Stimulated activated CD4-positive, alpha-beta T cell treated with anti-CD3 and anti-CD28 coated beads, Interleukin-12 subunit alpha, Interleukin-12 subunit beta, amount 100 ng/mL, for 4 hours (primary cell): ENCODE results near the gene SEMA6B.
A peak's percentile ranks its signal among the peaks of the same experiment; 100 is the strongest.

Source experiments
- DNase-seq: peaks from one replicate; pipeline ENCODE4 v3.0.0-alpha.2; 2020

The SEMA6B gene

GRCh38 chr19:4586691-4587090, 27.2 kb upstream of the SEMA6B start:
- no peak for DNase-seq

DNA sequence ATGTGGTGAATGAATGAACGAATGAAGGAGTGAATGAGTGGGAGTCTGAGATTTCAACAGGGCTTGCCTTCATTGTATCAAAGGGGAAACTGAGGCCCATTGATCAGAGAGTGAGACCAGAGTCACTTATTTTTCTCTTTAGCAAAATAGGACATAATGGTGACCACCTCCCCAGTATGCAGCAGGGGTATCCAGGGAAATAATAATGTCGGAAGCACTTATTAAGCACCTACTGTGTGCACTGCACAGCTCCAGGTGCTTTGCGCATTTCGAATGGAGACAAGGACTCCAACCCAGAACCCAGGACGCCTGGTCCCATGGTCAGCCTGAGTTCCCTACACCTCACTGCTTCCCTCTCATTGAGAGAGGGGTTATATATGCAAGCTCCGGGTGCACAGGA, 26.8 kb upstream of the SEMA6B start:
- no peak for DNase-seq

DNA sequence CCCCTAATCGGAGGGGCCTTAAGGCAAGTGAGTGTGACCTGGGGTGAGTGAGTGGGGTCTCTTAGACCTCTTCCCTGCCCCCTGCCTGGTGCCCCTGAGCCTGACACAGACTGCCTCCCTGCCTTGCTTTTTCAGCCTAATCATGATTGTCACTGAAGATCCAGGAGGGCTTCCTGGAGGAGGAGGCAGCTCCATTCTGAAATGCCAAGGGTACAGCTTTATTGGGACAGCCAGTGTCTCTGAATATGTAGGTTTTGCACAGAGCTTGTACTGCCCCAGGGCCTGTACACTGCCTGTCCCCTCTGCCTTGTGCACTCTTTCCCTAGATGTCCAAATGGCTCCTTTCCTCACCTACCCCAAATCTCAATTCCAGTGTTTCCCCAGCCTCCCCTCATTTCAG, 26.1 kb upstream of the SEMA6B start:
- DNase-seq, result no peak

- DNase-seq, result no peak
Measured at GRCh38 chr19:4584670-4585460, 25.4 kb upstream of the SEMA6B start.

DNA sequence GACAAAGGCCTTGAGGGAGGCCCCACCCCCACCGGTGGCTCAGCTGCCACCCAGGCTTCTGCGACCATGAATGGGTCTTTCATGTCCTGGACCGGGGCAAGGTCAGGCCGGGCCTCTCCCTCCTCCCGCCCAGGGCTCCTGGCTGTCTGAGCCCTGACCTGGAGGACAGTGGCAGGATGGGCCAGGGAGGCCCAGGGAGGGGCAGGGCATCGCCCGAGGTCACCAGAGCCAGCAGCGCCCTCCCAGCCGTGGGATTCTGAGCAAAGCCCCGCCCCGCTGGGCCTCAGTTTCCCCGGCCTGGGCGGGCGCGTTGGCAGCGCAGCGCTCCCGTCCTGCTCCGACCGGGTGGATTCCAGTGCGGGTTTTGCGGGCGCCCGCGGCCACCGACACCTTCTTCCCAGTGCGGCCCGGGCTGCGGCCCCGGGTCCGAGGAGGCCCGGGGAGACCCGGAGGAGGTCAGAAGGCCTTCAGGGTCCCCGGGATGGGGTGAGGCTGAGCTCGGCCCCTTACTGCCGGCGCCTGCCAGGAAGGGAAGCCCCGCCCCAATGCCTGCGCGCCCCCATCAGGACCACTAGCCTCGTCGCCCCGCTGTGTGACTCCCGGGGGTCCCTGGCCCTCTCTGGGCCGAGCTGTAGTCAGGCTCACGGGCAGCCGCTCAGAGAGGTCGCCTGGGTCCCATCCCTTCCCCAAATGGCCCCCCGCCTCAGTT, 24.6 kb upstream of the SEMA6B start:
- DNase-seq, result peak; percentile 25

DNA sequence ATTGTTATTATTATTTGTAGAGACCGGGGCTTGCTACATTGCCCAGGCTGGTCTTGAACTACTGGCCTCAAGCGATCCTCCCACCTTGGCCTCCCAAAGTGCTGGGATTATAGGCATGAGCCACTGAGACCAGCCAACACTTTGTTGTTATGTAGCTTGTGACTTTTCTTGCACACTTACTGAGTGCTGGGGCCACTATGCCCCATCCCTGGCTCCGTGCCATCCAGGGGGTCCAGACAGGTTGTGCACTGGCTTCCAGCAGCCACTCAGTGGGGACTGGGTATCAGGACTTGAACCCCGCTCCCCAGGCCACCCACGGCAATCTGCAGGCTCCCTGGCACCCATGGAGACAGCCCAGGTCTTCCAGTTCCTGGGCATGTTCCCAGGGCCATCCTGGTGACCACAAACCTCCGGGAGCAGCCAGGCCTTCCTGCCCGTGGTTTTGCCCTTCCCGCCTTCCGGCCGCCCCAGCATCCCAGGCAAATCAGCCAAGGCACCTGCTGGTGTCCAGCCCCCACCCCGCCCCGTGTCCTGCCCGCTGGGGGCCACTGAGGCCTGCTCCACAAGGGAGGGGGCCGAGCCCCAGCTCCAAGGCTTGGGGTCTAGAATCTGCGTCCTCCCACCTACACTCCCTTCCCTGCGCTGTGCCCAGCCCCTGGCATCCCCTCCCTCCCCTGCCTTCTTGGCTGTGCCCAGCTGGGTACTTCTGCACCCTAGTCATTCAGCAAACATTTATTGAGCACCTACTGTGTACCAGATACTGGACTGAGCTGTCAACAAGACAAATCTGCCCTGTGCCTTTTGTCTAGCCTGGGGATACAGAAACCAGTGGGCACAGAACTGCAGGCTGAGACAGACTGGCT, 23.7 kb upstream of the SEMA6B start:
- DNase-seq, result no peak

- peak; percentile 18 for DNase-seq
Measured at GRCh38 chr19:4581666-4582553, 22.4 kb upstream of the SEMA6B start.

DNA sequence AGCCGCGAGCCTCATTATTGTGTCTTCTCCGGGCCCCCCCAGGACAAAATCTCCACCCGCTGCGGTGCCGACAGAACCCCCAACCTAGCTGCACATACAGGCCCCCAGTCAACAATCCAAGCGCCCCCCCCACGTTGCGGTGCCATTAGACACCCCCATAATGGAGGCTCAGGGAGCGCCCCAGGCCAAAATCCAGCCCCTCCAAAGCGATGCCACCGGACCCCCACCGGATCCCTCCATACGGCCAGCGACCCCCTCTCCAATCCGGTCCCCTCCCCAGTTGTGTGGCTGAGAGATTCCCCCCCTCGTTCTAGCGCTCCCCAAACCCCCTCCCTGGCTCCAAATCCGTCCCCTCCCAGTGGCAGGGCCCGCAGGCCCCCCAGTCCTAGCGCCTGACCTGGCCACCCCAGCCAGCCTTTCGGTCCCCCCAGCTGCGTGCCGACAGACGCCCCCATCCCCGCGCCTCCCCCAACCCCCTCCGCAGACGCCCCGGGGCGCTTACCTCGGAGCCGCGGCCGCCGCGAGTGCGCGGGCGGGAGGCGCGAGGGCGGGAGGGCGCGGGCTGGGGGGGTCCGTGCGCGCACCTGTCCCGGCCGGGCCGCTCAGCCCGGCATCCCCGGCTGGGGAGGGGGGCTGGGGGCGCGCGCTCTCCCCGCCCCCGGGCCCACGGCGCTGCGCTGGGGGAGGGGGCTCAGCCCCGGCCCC, 21.6 kb upstream of the SEMA6B start:
- DNase-seq, result no peak

- no peak for DNase-seq
Measured at GRCh38 chr19:4580021-4580901, 20.8 kb upstream of the SEMA6B start.

DNA sequence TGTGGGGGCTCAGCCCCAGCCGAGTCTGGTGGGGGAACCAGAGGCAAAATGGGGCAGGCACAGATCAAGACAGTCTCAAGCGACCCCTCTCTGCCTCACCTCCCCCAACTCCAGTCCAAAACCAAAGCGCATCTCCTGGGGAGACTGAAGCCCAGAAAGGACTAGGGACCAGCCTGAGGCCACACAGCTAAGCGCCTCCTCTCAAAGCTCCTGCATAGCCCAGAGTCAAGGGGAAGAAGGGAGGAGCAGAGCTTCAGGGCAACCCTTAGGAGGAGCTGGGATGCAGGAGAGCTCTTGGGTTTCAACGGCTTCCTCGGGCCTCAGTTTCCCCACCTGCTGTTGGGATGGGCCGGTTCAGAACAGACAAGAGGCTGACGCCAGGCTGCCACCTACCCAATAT, 19.9 kb upstream of the SEMA6B start:
- DNase-seq, result no peak

GRCh38 chr19:4578552-4579248, 19.2 kb upstream of the SEMA6B start:
- DNase-seq, result no peak

DNA sequence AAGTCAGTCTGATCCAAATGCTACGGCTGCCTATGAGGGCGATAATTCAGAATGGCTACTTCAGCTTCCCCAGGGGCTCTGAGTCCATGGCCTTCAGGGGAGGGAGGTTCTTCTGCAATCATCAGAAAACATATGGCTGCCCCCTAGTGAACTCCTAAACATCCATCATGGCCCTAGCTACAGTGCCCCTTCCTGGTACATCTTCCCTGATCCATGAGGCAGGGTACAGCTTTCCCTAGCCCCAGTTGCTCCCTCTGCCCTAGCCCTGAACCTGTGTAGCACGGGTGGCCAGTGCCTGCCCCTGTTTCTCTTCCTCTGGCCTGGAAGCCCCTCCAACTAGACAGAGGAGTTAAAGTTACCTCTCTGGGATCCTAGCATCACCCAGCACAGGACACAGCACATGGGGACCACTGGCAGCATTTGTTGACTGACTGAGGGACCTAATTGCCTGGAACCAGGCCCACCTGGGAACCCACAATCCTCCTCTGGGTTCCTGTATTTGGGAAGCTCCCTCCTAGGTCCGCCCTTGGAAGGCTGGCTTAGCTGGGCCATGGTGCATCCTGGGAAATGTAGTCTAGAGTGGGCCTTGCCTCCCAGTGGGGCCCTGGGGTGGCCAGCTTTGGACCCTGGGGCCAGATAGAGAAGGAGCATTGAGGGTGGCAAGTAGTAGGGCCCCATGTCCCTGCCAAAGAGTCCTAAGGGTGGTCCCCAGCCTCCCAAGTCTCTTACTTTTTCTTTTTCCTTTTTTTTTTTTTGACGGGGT, 17.7 kb upstream of the SEMA6B start:
- no peak for DNase-seq

- peak; percentile 71 for DNase-seq
Measured at GRCh38 chr19:4576016-4576933, 16.8 kb upstream of the SEMA6B start.

DNA sequence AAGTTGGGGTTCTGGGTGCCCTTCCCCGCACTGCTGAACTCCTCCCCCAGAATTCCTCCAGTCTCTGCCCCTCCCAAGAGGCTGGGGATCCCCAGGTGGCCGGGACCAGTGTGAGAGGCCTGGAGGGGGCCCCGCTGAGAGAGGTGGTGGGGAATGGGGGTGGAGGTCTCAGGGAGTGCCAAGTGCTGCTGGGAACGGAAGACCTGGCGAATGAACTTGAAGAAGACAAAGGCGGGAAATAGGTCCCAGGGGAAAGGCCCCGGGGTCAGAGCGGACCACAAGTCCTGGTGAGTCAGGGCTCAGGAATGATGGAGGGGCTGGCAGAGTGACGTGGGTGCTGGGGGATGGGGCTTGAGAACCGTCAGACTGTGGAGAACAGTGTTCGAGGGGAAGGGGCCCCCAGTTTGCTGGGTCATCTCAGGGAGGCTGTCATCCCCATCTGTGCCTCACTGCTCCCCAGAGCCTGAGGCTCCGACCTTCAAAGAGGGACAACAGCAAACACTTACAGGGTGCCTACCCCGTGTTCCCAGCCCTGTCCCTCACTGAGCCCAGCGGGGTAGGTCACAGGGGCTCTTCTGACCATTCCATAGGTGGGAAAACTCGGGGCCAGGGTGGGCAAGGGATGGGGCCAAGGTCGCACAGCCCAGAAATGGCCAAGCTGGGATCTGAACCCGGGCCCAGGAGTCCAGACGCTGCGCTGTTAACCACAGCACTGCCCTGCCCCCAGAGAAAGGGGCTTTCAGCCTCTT, 16.0 kb upstream of the SEMA6B start:
- no peak for DNase-seq

GRCh38 chr19:4573682-4574081, 14.2 kb upstream of the SEMA6B start:
- DNase-seq, result no peak

- DNase-seq, result no peak
Measured at GRCh38 chr19:4571305-4571917, 11.9 kb upstream of the SEMA6B start.

DNA sequence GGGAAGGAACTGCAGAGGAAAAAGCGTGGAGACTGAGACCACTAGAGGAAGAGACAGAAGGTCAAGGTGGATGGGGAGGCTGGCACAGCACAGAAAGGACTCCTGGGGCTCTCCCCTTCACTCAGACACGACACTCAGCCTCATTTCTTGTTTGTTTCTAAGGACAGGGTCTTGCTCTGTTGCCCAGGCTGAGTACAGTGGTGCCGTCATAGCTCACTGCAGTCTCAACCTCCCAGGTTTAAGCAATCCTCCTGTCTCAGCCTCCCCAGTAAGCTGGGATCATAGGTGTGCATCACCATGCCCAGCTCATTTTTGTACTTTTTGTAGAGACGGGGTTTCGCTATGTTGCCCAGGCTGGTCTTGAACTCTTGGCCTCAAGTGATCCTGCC, 11.4 kb upstream of the SEMA6B start:
- no peak for DNase-seq
